NB4 (cell line): ENCODE data around the gene CCDC106.
A peak's percentile ranks its signal among the peaks of the same experiment; 100 is the strongest.

Experiments
- DNase-seq: peaks from one replicate; pipeline ENCODE4 v3.0.0; 2010; ENCODE audit warnings: low read depth
- H3K4me3 ChIP-seq: one replicate; pipeline ENCODE4 v1.5.1; 2011; ENCODE audit warnings: mild to moderate bottlenecking, low read depth, low read length, moderate library complexity
- CTCF ChIP-seq: IDR thresholded peaks from one replicate; pipeline ENCODE4 v1.5.1; 2012; ENCODE audit warnings: low read depth, low read length
- MAX ChIP-seq: IDR thresholded peaks from 2 replicates; pipeline ENCODE4 v1.6.1; 2011; ENCODE audit warnings: low read depth, low read length
- MYC ChIP-seq: IDR thresholded peaks from 2 replicates; pipeline ENCODE4 v1.6.1; 2011; ENCODE audit warnings: low read depth, low read length
- POLR2A ChIP-seq: IDR thresholded peaks from 2 replicates; pipeline ENCODE4 v1.6.1; 2011; ENCODE audit warnings: mild to moderate bottlenecking; ENCODE audit not compliant: insufficient read length; ENCODE audit errors: extremely low read depth

The CCDC106 gene

GRCh38 chr19:55655648-55656040 lies 7.6 kb downstream of the CCDC106 start:
- TF ChIP-seq CTCF (no peak), POLR2A (peak; percentile 13), MAX (no peak)
- peak overlapping the region; percentile 98 for H3K4me3 ChIP-seq
- no peak for DNase-seq

- TF ChIP-seq CTCF (no peak), MYC (no peak), POLR2A (no peak), MAX (no peak)
- peak overlapping the region; percentile 98 for H3K4me3 ChIP-seq
- no peak for DNase-seq
Observed at GRCh38 chr19:55656552-55656951, 8.5 kb downstream of the CCDC106 start.

- DNase-seq: no peak
- TF ChIP-seq CTCF (no peak), POLR2A (no peak), MYC (no peak)
- H3K4me3 ChIP-seq: peak overlapping the region; percentile 98
Observed at GRCh38 chr19:55656988-55657747, 9.2 kb downstream of the CCDC106 start.

GRCh38 chr19:55658846-55659459 lies 10.9 kb downstream of the CCDC106 start:
- TF ChIP-seq CTCF: no peak
- no peak for TF ChIP-seq MYC
- TF ChIP-seq MAX: no peak
- no peak for TF ChIP-seq POLR2A
- no peak overlapping the region for H3K4me3 ChIP-seq
- no peak for DNase-seq

GRCh38 chr19:55659822-55660221 lies 11.8 kb downstream of the CCDC106 start:
- H3K4me3 ChIP-seq: no peak overlapping the region
- TF ChIP-seq MAX (no peak), CTCF (no peak), POLR2A (no peak), MYC (no peak)
- no peak for DNase-seq

- DNase-seq: no peak
Observed at GRCh38 chr19:55660404-55660803, 12.4 kb downstream of the CCDC106 start.

More at GRCh38 chr19:55660404-55660803, 12.4 kb downstream of the CCDC106 start:
- no peak overlapping the region for H3K4me3 ChIP-seq
- TF ChIP-seq MAX (no peak), POLR2A (no peak), MYC (no peak), CTCF (no peak)
